Keratinocyte (primary cell): ENCODE data around the gene PDS5B. TPM values are rescaled to one million over a fixed set of nuclear protein-coding genes. Genes with fewer than 3 reads are reported as not detected.

ENCODE experiments used
- DNase-seq: peaks from one replicate; pipeline ENCODE4 v3.0.0-alpha.2; 2011; ENCODE audit warnings: low read depth, missing footprints, low spot score
- FAIRE-seq: peaks from 2 replicates; lab custom pipeline; 2011; peaks lifted over from hg19 to GRCh38; lab: Jason Lieb, UNC
- H2AFZ ChIP-seq: 2 replicates; pipeline ENCODE4 v1.6.0; 2012; ENCODE audit warnings: low read length, control low read depth, inconsistent platforms; ENCODE audit not compliant: control insufficient read depth
- H3K27ac ChIP-seq: 2 replicates; pipeline ENCODE4 v1.5.1; 2011; ENCODE audit warnings: low read length; ENCODE audit not compliant: control insufficient read depth, insufficient read depth
- H3K27me3 ChIP-seq: 3 replicates; pipeline ENCODE4 v1.6.0; 2011; ENCODE audit warnings: low read length; ENCODE audit not compliant: control insufficient read depth, insufficient read depth; ENCODE audit errors: extremely low read depth
- H3K36me3 ChIP-seq, 2 experiments: 2 replicates in 1 of 2; 3 replicates in 1 of 2; pipeline ENCODE4 v1.5.1; 2011; ENCODE audit warnings: low read length in 2 of 2, mild to moderate bottlenecking in 1 of 2; ENCODE audit not compliant: control insufficient read depth in 2 of 2, insufficient read depth in 2 of 2; ENCODE audit errors: extremely low read depth in 1 of 2
- H3K4me1 ChIP-seq: 3 replicates; pipeline ENCODE4 v1.5.1; 2011; ENCODE audit warnings: low read length; ENCODE audit not compliant: control insufficient read depth, insufficient read depth; ENCODE audit errors: extremely low read depth
- H3K4me2 ChIP-seq: 3 replicates; pipeline ENCODE4 v1.6.0; 2011; ENCODE audit warnings: low read depth, low read length; ENCODE audit not compliant: control insufficient read depth, insufficient read depth; ENCODE audit errors: extremely low read depth
- H3K4me3 ChIP-seq, 3 experiments: fragments of 200-600 bp in 1 of 3; sonication (generic) in 1 of 3; 2 replicates in 2 of 3; 3 replicates in 1 of 3; pipeline ENCODE4 v1.5.1; 2011 to 2016; ENCODE audit warnings: low read length in 3 of 3, mild to moderate bottlenecking in 3 of 3, control low read depth in 2 of 3, inconsistent platforms in 1 of 3, low read depth in 1 of 3, mixed read lengths in 1 of 3, mixed run types in 1 of 3, moderate library complexity in 1 of 3; ENCODE audit not compliant: control insufficient read depth in 2 of 3, insufficient read depth in 2 of 3; ENCODE audit errors: extremely low read depth in 1 of 3
- H3K79me2 ChIP-seq: 2 replicates; pipeline ENCODE4 v1.6.0; 2012; ENCODE audit warnings: low read length; ENCODE audit not compliant: control insufficient read depth, insufficient read depth
- H3K9ac ChIP-seq: 3 replicates; pipeline ENCODE4 v1.6.0; 2011; ENCODE audit warnings: low read length; ENCODE audit not compliant: control insufficient read depth, insufficient read depth; ENCODE audit errors: extremely low read depth
- H3K9me1 ChIP-seq: 3 replicates; pipeline ENCODE4 v1.6.0; 2011; ENCODE audit warnings: low read length; ENCODE audit not compliant: control insufficient read depth, insufficient read depth; ENCODE audit errors: extremely low read depth
- H3K9me3 ChIP-seq: 2 replicates; pipeline ENCODE4 v1.5.1; 2012; ENCODE audit warnings: low read depth, low read length; ENCODE audit not compliant: control insufficient read depth
- H4K20me1 ChIP-seq: 3 replicates; pipeline ENCODE4 v1.6.0; 2011; ENCODE audit warnings: low read length; ENCODE audit not compliant: control insufficient read depth, insufficient read depth; ENCODE audit errors: extremely low read depth
- CTCF ChIP-seq, 3 experiments: IDR thresholded peaks in 1 of 3; conservative IDR thresholded peaks in 1 of 3; optimal IDR thresholded peaks in 1 of 3; 2 replicates in 2 of 3; 3 replicates in 1 of 3; pipeline versions ENCODE3 to v1.5.1; 2011; ENCODE audit warnings: low read length in 3 of 3, mild to moderate bottlenecking in 3 of 3, moderate library complexity in 2 of 3, control low read depth in 1 of 3, inconsistent platforms in 1 of 3; ENCODE audit not compliant: insufficient read depth in 2 of 3; ENCODE audit errors: extremely low read depth in 1 of 3
- EZH2 ChIP-seq: IDR thresholded peaks from one replicate; pipeline ENCODE4 v1.6.1; 2012; ENCODE audit warnings: inconsistent platforms, mild to moderate bottlenecking, low read length, moderate library complexity
- dilution Hi-C: fragments of 300-500 bp; cut with MboI; formaldehyde crosslinking; loops from one replicate; pipeline ENCODE4 v1.7.0; 2020; ENCODE audit warnings: low sequenced_read_pairs; ENCODE audit not compliant: extremely low pct_ligation_motif_present
- polyA plus RNA-seq, 5 experiments: library from polyadenylated mRNA; depleted of rRNA in 3 of 5; stranded (reverse) in 3 of 5; stranded (forward) in 1 of 5; unstranded in 1 of 5; fragments of >200 nt; gene quantifications; 1 replicate in 1 of 5; 2 replicates in 3 of 5; 3 replicates in 1 of 5; pipeline versions ENCODE4 v1.2.1 to v1.2.3, GENCODE V29; 2011 to 2012; ENCODE audit warnings: missing spikeins in 2 of 5, low read depth in 1 of 5, low replicate concordance in 1 of 5

The PDS5B gene
- polyA plus RNA-seq, 1 donor (not counting 4 experiments of a cell fraction or from before 2014, with no cell fraction given) = 6.9 TPM

GRCh38 chr13:32751340-32751739 is 165.1 kb downstream of the PDS5B start:
- no peaks in the 10 kb centered on the region for H3K9me1 ChIP-seq
- no peaks in the 10 kb centered on the region for H4K20me1 ChIP-seq
- TF ChIP-seq EZH2 (no peak), CTCF (optimal IDR thresholded peaks at IDR 0.05 in 1 of 3, IDR thresholded peaks at IDR 0.05 in 1 of 3, conservative IDR thresholded peaks at IDR 0.05 in 1 of 3; ENCODE audit: extremely low read depth in 1 of 3, insufficient read depth in 2 of 3, low read length in 3 of 3) (no peak)
- peaks cover 0 to 2% of the 10 kb centered on the region in 2 experiments for H3K36me3 ChIP-seq
- no peaks in the 10 kb centered on the region for H3K79me2 ChIP-seq
- no peaks in the 10 kb centered on the region for H3K4me1 ChIP-seq
- dilution Hi-C loops = no loop called here
- H3K4me3 ChIP-seq = no peak overlapping the region
- H2AFZ ChIP-seq = no peak overlapping the region
- no peaks in the 10 kb centered on the region for H3K27me3 ChIP-seq
- no peak overlapping the region for H3K27ac ChIP-seq
- no peak overlapping the region for H3K9ac ChIP-seq
- no peaks in the 10 kb centered on the region for H3K9me3 ChIP-seq
- no peak overlapping the region for H3K4me2 ChIP-seq
- FAIRE-seq = no peak
- DNase-seq = no peak

DNA sequence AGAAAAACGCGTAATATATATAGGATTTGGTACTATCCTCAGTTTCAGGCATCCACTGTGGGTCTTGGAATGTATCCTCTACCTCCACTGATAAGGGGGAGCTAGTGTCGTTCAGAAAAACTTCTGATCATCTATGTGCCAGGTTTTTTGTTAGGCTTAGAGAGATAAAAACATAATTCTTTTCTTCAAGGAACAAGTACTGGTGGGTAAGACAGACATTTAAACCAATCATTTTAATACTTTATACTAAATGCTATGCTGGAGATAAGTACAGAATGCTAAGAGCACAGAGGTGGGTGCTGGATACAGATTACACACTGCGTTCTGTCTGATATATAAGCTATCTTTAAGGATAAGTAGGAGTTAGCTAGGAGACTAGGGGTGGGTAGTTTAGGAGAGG is 166.1 kb downstream of the PDS5B start:
- H3K36me3 ChIP-seq = no peaks in the 10 kb centered on the region
- no peak overlapping the region for H3K4me3 ChIP-seq
- no peaks in the 10 kb centered on the region for H3K4me1 ChIP-seq
- H2AFZ ChIP-seq = no peak overlapping the region
- DNase-seq (no peak), FAIRE-seq (no peak)
- no peaks in the 10 kb centered on the region for H3K9me1 ChIP-seq
- no peaks in the 10 kb centered on the region for H3K79me2 ChIP-seq
- no peak for TF ChIP-seq EZH2
- no peak for TF ChIP-seq CTCF (optimal IDR thresholded peaks at IDR 0.05 in 1 of 3, IDR thresholded peaks at IDR 0.05 in 1 of 3, conservative IDR thresholded peaks at IDR 0.05 in 1 of 3; ENCODE audit: extremely low read depth in 1 of 3, insufficient read depth in 2 of 3, low read length in 3 of 3)
- no peaks in the 10 kb centered on the region for H3K9me3 ChIP-seq
- dilution Hi-C loops = no loop called here
- H3K27me3 ChIP-seq = no peaks in the 10 kb centered on the region
- no peak overlapping the region for H3K4me2 ChIP-seq
- H3K9ac ChIP-seq = no peak overlapping the region
- no peaks in the 10 kb centered on the region for H4K20me1 ChIP-seq
- no peak overlapping the region for H3K27ac ChIP-seq
